Panc1 (cell line): ENCODE data around the gene ABCC1.

Experiments
- CTCF ChIP-seq: fragments of 450-650 bp; IDR thresholded peaks from 2 replicates; pipeline ENCODE4 v1.5.1; 2017; ENCODE audit warnings: mild to moderate bottlenecking
- POLR2AphosphoS5 ChIP-seq: IDR thresholded peaks from 2 replicates; pipeline ENCODE4 v1.6.1; 2012; ENCODE audit warnings: mild to moderate bottlenecking, low read depth, low read length, moderate library complexity
- REST ChIP-seq, 2 experiments: IDR thresholded peaks; 2 replicates each; pipeline ENCODE4 v1.6.1; 2011 to 2012; ENCODE audit warnings: low read depth in 2 of 2, control low read depth in 1 of 2, low read length in 1 of 2, mild to moderate bottlenecking in 1 of 2, moderate library complexity in 1 of 2; ENCODE audit not compliant: insufficient read depth in 1 of 2
- SIN3A ChIP-seq: IDR thresholded peaks from 2 replicates; pipeline ENCODE4 v1.6.1; 2012; ENCODE audit warnings: low read depth, mild to moderate bottlenecking, low read length, moderate library complexity, borderline replicate concordance; ENCODE audit not compliant: insufficient read depth

GRCh38 chr16:16111639-16112038, 162.2 kb downstream of the ABCC1 start:
- TF ChIP-seq CTCF (no peak), REST (IDR thresholded peaks at IDR 0.05; ENCODE audit: insufficient read depth in 1 of 2, low read depth in 2 of 2, low read length in 1 of 2) (no peak), POLR2AphosphoS5 (no peak), SIN3A (no peak)
